H1 (cell line): Measurements from ENCODE around the gene SOAT2. TPM values are rescaled to one million over a fixed set of nuclear protein-coding genes. Genes with fewer than 3 reads are reported as not detected.

ENCODE experiments used
- ASH2L ChIP-seq: fragments of 200-600, 300-600 bp; sonication (generic); IDR thresholded peaks from one replicate; pipeline ENCODE4 v1.7.1; 2017; ENCODE audit warnings: low read length
- YY1 ChIP-seq: IDR thresholded peaks from 2 replicates; pipeline ENCODE4 v1.6.1; 2011; ENCODE audit warnings: low read depth, mild to moderate bottlenecking, low read length
- polyA plus RNA-seq, 7 experiments: library from polyadenylated mRNA; depleted of rRNA in 3 of 7; stranded (reverse) in 5 of 7; unstranded in 2 of 7; fragments of >200 nt in 5 of 7; fragments of 200-250 nt in 2 of 7; gene quantifications; 1 replicate in 5 of 7; 2 replicates in 1 of 7; 4 replicates in 1 of 7; pipeline versions ENCODE4 v1.2.1 to v1.2.3, GENCODE V29; 2011 to 2013; ENCODE audit warnings: missing spikeins in 2 of 7, mixed read lengths in 2 of 7
- total RNA-seq: library from RNA; stranded (reverse); fragmentation: NEBNext Ultra II Directional; extraction: Animal tissue kit (Norgen Biotek cat#: 25700); gene quantifications from 2 replicates; pipeline ENCODE4 v1.2.1, GENCODE V29; 2021
- TF ChIP-seq, protein P1 (sequence below): fragments of 300-600 bp; sonication (generic); IDR thresholded peaks from 2 replicates; pipeline ENCODE4 v1.7.1; 2012; ENCODE audit warnings: low read length, moderate library complexity, mild to moderate bottlenecking, inconsistent platforms; ENCODE audit not compliant: insufficient replicate concordance

Gene SOAT2
- total and polyA plus RNA-seq, 2 of the 8 experiments (the other 6 are each of a cell fraction or from before 2014, with no cell fraction given), result 0.08 TPM; not detected in 1

DNA sequence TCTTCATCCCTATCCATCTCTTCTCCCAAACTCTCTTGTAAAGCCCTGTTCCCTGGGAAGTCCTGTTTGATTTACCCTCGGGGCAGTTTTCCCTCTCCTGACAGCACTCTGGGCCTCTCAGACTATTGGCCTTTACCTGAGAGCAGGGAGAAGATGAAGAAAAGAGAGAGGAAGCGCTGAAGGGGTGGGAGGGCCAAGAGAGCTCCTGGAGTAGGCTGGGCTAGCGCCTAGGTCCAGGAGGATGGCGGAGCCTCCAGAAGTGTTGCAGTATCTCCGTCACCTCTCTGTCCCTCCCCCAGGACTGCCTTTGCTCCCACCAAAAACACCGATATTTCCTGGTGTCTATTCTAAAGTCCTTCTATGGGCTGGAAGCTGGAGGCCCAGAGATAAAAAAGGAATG is 11.5 kb upstream of the SOAT2 start (continued):
- TF ChIP-seq, protein P1, sequence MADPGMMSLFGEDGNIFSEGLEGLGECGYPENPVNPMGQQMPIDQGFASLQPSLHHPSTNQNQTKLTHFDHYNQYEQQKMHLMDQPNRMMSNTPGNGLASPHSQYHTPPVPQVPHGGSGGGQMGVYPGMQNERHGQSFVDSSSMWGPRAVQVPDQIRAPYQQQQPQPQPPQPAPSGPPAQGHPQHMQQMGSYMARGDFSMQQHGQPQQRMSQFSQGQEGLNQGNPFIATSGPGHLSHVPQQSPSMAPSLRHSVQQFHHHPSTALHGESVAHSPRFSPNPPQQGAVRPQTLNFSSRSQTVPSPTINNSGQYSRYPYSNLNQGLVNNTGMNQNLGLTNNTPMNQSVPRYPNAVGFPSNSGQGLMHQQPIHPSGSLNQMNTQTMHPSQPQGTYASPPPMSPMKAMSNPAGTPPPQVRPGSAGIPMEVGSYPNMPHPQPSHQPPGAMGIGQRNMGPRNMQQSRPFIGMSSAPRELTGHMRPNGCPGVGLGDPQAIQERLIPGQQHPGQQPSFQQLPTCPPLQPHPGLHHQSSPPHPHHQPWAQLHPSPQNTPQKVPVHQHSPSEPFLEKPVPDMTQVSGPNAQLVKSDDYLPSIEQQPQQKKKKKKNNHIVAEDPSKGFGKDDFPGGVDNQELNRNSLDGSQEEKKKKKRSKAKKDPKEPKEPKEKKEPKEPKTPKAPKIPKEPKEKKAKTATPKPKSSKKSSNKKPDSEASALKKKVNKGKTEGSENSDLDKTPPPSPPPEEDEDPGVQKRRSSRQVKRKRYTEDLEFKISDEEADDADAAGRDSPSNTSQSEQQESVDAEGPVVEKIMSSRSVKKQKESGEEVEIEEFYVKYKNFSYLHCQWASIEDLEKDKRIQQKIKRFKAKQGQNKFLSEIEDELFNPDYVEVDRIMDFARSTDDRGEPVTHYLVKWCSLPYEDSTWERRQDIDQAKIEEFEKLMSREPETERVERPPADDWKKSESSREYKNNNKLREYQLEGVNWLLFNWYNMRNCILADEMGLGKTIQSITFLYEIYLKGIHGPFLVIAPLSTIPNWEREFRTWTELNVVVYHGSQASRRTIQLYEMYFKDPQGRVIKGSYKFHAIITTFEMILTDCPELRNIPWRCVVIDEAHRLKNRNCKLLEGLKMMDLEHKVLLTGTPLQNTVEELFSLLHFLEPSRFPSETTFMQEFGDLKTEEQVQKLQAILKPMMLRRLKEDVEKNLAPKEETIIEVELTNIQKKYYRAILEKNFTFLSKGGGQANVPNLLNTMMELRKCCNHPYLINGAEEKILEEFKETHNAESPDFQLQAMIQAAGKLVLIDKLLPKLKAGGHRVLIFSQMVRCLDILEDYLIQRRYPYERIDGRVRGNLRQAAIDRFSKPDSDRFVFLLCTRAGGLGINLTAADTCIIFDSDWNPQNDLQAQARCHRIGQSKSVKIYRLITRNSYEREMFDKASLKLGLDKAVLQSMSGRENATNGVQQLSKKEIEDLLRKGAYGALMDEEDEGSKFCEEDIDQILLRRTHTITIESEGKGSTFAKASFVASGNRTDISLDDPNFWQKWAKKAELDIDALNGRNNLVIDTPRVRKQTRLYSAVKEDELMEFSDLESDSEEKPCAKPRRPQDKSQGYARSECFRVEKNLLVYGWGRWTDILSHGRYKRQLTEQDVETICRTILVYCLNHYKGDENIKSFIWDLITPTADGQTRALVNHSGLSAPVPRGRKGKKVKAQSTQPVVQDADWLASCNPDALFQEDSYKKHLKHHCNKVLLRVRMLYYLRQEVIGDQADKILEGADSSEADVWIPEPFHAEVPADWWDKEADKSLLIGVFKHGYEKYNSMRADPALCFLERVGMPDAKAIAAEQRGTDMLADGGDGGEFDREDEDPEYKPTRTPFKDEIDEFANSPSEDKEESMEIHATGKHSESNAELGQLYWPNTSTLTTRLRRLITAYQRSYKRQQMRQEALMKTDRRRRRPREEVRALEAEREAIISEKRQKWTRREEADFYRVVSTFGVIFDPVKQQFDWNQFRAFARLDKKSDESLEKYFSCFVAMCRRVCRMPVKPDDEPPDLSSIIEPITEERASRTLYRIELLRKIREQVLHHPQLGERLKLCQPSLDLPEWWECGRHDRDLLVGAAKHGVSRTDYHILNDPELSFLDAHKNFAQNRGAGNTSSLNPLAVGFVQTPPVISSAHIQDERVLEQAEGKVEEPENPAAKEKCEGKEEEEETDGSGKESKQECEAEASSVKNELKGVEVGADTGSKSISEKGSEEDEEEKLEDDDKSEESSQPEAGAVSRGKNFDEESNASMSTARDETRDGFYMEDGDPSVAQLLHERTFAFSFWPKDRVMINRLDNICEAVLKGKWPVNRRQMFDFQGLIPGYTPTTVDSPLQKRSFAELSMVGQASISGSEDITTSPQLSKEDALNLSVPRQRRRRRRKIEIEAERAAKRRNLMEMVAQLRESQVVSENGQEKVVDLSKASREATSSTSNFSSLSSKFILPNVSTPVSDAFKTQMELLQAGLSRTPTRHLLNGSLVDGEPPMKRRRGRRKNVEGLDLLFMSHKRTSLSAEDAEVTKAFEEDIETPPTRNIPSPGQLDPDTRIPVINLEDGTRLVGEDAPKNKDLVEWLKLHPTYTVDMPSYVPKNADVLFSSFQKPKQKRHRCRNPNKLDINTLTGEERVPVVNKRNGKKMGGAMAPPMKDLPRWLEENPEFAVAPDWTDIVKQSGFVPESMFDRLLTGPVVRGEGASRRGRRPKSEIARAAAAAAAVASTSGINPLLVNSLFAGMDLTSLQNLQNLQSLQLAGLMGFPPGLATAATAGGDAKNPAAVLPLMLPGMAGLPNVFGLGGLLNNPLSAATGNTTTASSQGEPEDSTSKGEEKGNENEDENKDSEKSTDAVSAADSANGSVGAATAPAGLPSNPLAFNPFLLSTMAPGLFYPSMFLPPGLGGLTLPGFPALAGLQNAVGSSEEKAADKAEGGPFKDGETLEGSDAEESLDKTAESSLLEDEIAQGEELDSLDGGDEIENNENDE, result no peak
- TF ChIP-seq ASH2L (no peak), YY1 (no peak)
